ENCODE results near the gene UNC45A.

The UNC45A gene

DNA sequence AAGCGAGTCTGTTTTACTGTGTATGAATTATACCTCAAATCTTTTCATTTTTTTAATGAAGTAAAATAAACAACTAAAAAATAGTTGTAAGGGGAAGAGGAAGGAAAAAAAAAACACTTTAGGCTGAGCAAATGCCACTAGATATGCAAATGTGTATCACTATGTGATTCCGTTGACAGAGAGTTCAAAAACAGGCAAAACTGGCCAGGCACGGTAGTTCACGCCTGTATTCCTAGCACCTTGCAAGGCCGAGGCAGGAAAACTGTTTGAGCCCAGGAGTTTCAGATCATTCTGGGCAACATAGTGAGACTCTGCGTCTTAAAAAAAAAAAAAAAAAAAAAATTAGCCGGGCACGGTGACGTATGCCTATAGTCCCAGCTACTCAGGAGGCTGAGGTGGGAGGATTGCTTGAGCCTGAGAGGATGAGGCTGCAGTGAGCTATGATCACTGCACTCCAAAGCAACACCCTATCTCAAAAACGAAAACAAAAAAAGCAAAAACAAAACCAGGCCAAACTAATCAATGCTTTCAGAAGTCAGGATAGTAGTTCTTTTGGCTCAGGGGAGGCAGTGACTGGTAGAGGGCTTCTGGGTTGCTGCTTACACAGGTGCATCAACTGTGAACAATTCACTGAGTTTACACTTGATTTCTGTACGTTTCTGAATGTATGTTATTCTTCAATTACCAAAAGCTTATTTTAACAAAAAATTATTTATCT lies 51.9 kb downstream of the UNC45A start:
- Histone ChIP-seq H3K36me3 (ENCODE audit: insufficient read depth, low read length) (peaks cover 37% of the 10 kb centered on the region), H3K9ac (ENCODE audit: insufficient read length) (no peak overlapping the region), H3K9me3 (ENCODE audit: low read depth, low read length) (no peaks in the 10 kb centered on the region), H3K27ac (peak overlapping the region; percentile 17; the same call in 1 of the 2 replicates), H3K4me3 (no peak overlapping the region)
- no peak for TF ChIP-seq POLR2AphosphoS5 (IDR thresholded peaks at IDR 0.05; ENCODE audit: borderline replicate concordance, low read depth, low read length)
- no peak for TF ChIP-seq EZH2 (IDR thresholded peaks at IDR 0.05)
- DNase-seq (ENCODE audit: low read depth, low spot score), result no peak

DNA sequence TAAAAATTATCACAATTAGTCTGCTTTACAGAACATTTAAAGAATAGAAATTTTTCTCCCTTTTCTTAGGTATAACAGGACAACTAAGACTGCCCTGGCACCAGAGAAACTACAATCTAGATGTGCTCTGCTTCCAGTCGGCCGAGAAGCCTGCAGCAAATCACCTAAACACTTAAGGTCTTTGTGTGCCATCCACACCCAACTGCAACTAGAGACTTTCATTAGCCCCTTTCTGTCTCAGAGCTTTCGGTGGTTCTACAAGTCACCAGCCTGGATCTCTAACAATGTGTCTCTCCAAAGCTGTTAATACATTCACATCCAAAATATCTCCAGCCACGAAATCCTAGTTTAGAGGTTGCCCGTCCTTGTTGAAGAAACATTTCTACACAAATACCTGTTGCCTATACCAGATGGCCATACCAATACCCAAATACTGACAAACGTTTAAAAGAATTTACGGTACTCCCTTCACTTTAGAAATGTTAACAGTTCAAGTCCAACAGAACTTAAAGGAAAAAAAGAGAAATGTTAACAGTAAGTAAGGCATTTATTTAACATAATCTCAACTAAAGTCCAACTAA lies 52.6 kb downstream of the UNC45A start:
- no peak for TF ChIP-seq FOXP2 (optimal IDR thresholded peaks at IDR 0.05; ENCODE audit: control extremely low read depth, extremely low read length, insufficient read depth)
- no peak for TF ChIP-seq POLR2AphosphoS5 (IDR thresholded peaks at IDR 0.05; ENCODE audit: borderline replicate concordance, low read depth, low read length)
- no peak for TF ChIP-seq EZH2 (IDR thresholded peaks at IDR 0.05)
- DNase-seq (ENCODE audit: low read depth, low spot score), result no peak
- Histone ChIP-seq H3K9ac (ENCODE audit: insufficient read length) (no peak overlapping the region), H3K4me3 (no peak overlapping the region), H3K36me3 (ENCODE audit: insufficient read depth, low read length) (peaks cover 30% of the 10 kb centered on the region), H3K9me3 (ENCODE audit: low read depth, low read length) (no peaks in the 10 kb centered on the region), H3K27ac (0 out of 2 replicates have a peak overlapping the region, but pooled peaks have one; percentile 38)

DNA sequence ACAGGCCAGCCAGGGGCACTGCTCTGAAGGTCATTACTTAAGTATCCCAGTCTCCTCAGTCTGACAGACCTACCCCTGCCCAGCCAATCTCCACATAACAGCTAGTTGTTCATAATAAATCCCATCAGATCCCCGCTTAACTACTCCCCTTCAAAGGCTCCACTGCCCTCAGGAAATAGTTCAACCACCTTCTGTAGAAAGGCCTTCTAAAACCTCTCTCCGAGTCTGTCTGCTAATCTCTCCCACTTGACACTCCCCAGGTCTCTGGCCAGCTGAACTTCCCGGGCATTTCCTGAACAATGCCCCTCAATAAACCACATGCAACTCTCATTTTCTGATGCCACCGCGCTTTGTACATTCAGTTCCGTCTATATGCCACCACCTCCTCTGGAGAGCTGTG lies 53.2 kb downstream of the UNC45A start:
- no peak for TF ChIP-seq EZH2 (IDR thresholded peaks at IDR 0.05)
- no peak for TF ChIP-seq FOXP2 (optimal IDR thresholded peaks at IDR 0.05; ENCODE audit: control extremely low read depth, extremely low read length, insufficient read depth)
- no peak for TF ChIP-seq POLR2AphosphoS5 (IDR thresholded peaks at IDR 0.05; ENCODE audit: borderline replicate concordance, low read depth, low read length)
- Histone ChIP-seq H3K27ac (peak overlapping the region; percentile 52), H3K9me3 (ENCODE audit: low read depth, low read length) (no peaks in the 10 kb centered on the region), H3K36me3 (ENCODE audit: insufficient read depth, low read length) (peaks cover 23% of the 10 kb centered on the region), H3K9ac (ENCODE audit: insufficient read length) (peak overlapping the region; percentile 45), H3K4me3 (no peak overlapping the region)
- no peak for DNase-seq (ENCODE audit: low read depth, low spot score)

DNA sequence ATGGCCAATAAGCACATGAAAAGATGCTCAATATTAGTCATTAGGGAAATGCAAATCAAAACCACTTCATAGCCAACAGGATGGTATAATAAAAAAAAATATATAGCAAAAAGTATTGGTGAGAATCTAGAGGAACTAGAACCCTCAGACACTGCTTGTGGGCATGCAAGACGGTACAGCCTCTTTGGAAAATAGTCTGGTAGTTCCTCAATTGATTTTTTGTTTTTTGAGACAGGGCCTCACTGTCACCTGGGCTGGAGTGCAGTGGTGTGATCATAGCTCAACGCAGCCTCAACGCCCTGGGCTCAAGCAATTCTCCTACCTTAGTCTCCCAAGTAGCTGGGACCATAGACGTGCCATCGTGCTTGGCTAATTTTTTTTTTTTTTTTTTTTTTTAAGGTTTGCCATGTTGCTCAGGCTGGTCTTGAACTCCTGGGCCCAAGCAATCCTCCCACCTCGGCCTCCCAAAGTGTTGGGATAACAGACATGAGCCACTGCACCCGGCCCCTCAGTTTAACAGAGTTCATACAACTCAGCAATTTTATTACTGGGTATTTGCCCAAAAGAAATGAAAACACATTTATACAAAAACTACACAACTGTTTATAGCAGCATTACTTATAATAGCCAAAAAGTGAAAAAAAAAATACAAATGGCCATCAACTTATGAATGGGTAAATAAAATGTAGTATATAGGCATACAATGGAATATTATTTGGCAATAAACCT lies 54.1 kb downstream of the UNC45A start:
- Histone ChIP-seq H3K9ac (ENCODE audit: insufficient read length) (no peak overlapping the region), H3K36me3 (ENCODE audit: insufficient read depth, low read length) (peaks cover 14% of the 10 kb centered on the region), H3K4me3 (no peak overlapping the region), H3K9me3 (ENCODE audit: low read depth, low read length) (no peaks in the 10 kb centered on the region), H3K27ac (no peak overlapping the region)
- TF ChIP-seq FOXP2 (optimal IDR thresholded peaks at IDR 0.05; ENCODE audit: control extremely low read depth, extremely low read length, insufficient read depth) (no peak), EZH2 (IDR thresholded peaks at IDR 0.05) (no peak), POLR2AphosphoS5 (IDR thresholded peaks at IDR 0.05; ENCODE audit: borderline replicate concordance, low read depth, low read length) (no peak)
- no peak for DNase-seq (ENCODE audit: low read depth, low spot score)

DNA sequence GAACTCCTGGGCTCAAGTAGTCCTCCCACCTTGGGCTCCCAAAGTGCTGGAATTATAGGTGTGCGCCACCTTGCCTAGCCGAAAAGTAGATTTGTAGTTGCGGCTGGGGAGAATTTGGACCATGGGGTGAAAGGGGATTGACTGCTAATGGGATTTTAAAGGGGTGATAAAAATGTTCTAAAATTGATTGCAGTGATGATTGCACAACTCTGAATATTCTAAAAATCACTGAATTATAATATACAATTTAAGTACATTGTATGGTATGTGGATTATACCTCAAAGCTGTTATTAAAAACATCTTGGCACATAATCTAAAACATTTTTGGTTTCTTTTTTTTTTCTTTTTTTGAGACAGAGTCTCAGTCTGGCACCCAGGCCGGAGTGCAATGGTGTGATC lies 55.4 kb downstream of the UNC45A start:
- H3K9me3 ChIP-seq (ENCODE audit: low read depth, low read length), result no peaks in the 10 kb centered on the region
- no peak for DNase-seq (ENCODE audit: low read depth, low spot score)
- no peak for TF ChIP-seq POLR2AphosphoS5 (IDR thresholded peaks at IDR 0.05; ENCODE audit: borderline replicate concordance, low read depth, low read length)
- TF ChIP-seq FOXP2 (optimal IDR thresholded peaks at IDR 0.05; ENCODE audit: control extremely low read depth, extremely low read length, insufficient read depth), result no peak
- TF ChIP-seq EZH2 (IDR thresholded peaks at IDR 0.05), result no peak
- no peak overlapping the region for H3K9ac ChIP-seq (ENCODE audit: insufficient read length)
- peaks cover 7% of the 10 kb centered on the region for H3K36me3 ChIP-seq (ENCODE audit: insufficient read depth, low read length)
- H3K4me3 ChIP-seq, result no peak overlapping the region
- no peak overlapping the region for H3K27ac ChIP-seq

DNA sequence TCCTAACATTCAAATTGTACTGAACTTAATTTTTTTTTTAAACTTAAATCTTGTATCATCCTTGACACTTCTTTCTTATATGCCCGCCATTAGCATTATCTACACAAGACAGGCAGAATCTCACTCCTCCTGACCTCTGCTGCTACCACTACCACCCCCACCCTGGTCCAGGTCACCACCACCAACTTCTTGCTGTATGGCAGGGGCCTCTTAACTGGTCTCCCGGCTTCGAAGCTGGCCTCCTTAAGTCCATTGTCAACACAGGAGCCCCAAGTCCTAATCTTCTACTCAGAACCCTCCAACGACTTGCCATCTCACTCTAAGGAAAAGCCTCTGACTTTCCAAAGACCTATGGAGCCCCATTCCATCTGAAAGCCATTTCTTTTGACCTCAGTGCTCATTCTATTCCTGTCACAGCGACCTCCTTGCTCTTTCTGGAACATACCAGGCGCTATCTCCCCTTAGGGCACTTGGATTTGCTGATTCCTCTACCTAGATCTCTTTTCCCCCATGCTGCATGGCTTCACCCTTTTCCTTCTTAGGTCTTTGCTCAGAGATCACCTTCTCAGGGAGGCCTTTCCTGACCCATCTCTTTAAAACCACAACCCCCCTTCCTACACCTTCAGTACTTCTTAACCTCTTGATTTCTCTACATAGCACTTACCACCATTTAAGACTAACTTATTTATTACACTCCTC lies 56.7 kb downstream of the UNC45A start:
- no peaks in the 10 kb centered on the region for H3K9me3 ChIP-seq (ENCODE audit: low read depth, low read length)
- no peaks in the 10 kb centered on the region for H3K36me3 ChIP-seq (ENCODE audit: insufficient read depth, low read length)
- DNase-seq (ENCODE audit: low read depth, low spot score), result no peak
- H3K27ac ChIP-seq, result peak overlapping the region; percentile 73; the same call in 1 of the 2 replicates
- H3K9ac ChIP-seq (ENCODE audit: insufficient read length), result no peak overlapping the region
- TF ChIP-seq POLR2AphosphoS5 (IDR thresholded peaks at IDR 0.05; ENCODE audit: borderline replicate concordance, low read depth, low read length) (no peak), EZH2 (IDR thresholded peaks at IDR 0.05) (no peak), FOXP2 (optimal IDR thresholded peaks at IDR 0.05; ENCODE audit: control extremely low read depth, extremely low read length, insufficient read depth) (no peak)
- H3K4me3 ChIP-seq, result peak overlapping the region; percentile 7

DNA sequence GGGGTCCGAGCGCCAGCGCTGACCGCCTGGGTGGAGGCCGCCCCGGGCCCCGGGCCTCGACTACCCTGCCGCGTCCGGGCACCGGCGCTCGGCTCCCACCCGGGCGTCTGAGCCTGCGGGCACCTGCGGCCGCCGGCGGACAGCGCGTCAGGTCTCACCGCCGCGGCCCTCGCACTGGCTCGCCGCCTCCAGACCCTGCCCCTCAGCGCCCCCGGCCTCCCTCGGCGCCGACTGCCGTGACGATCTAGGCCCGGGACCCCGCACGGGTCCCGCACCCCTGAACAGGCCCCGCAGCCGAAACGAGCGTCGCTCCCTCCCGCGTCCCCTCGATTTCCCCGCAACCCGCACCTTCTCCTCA lies 59.0 kb downstream of the UNC45A start:
- H3K4me3 ChIP-seq, result peak overlapping the region; percentile 100
- H3K36me3 ChIP-seq (ENCODE audit: insufficient read depth, low read length), result peaks cover 19% of the 10 kb centered on the region
- no peak for TF ChIP-seq POLR2AphosphoS5 (IDR thresholded peaks at IDR 0.05; ENCODE audit: borderline replicate concordance, low read depth, low read length)
- TF ChIP-seq FOXP2 (optimal IDR thresholded peaks at IDR 0.05; ENCODE audit: control extremely low read depth, extremely low read length, insufficient read depth), result no peak
- no peak for TF ChIP-seq EZH2 (IDR thresholded peaks at IDR 0.05)
- H3K27ac ChIP-seq, result peak overlapping the region; percentile 93
- DNase-seq (ENCODE audit: low read depth, low spot score), result no peak
- H3K9ac ChIP-seq (ENCODE audit: insufficient read length), result peak overlapping the region; percentile 99
- no peaks in the 10 kb centered on the region for H3K9me3 ChIP-seq (ENCODE audit: low read depth, low read length)

Measured in SK-N-MC (cell line).